SK-N-SH (cell line): ENCODE data around the gene C3.

ENCODE experiments used
- CTCF ChIP-seq: fragments of 200-600 bp; sonication (generic); IDR thresholded peaks from 2 replicates; pipeline ENCODE4 v1.6.1; 2017; ENCODE audit warnings: antibody characterized with exemption, mild to moderate bottlenecking, moderate library complexity
- GATA2 ChIP-seq: sonication (generic); formaldehyde crosslinking; IDR thresholded peaks from 2 replicates; pipeline ENCODE4 v1.5.0; 2020; ENCODE audit warnings: mild to moderate bottlenecking, missing genetic modification reagents
- MEF2A ChIP-seq: IDR thresholded peaks from 2 replicates; pipeline ENCODE4 v1.4.0; 2012; ENCODE audit warnings: low read depth, borderline replicate concordance
- NFIC ChIP-seq: IDR thresholded peaks from 2 replicates; pipeline ENCODE4 v1.4.0; 2012; ENCODE audit warnings: borderline replicate concordance
- USF2 ChIP-seq: fragments of 150-350 bp; IDR thresholded peaks from 2 replicates; pipeline ENCODE4 v1.6.1; 2017; ENCODE audit warnings: antibody characterized with exemption, low read length, low read depth, borderline replicate concordance

- TF ChIP-seq USF2 (no peak), CTCF (peak; percentile 24), GATA2 (CRISPR knock-in tag) (no peak), MEF2A (no peak), NFIC (no peak)
Measured at GRCh38 chr19:6736917-6737283, 16.4 kb upstream of the C3 start.
